ENCODE data around the gene RSU1. TPM values are rescaled to one million over a fixed set of nuclear protein-coding genes. Genes with fewer than 3 reads are reported as not detected.

Gene RSU1
- total and polyA plus RNA-seq, 2 donors (not counting 3 experiments of a cell fraction or from before 2014, with no cell fraction given), result 80.2 to 104 TPM

- Histone ChIP-seq H3K9me3 (replicated peaks; ENCODE audit: control insufficient read depth, insufficient read depth, low read length) (no peaks in the 10 kb centered on the region), H3K9me1 (replicated peaks; ENCODE audit: control insufficient read depth, extremely low read depth, insufficient read depth, low read length) (no peaks in the 10 kb centered on the region), H3K79me2 (ENCODE audit: control insufficient read depth, insufficient read depth, low read length) (peaks cover 9% of the 10 kb centered on the region), H3K4me2 (ENCODE audit: insufficient read depth, low read length) (no peak overlapping the region), H4K20me1 (replicated peaks; ENCODE audit: control insufficient read depth, extremely low read depth, insufficient read depth, low read length) (no peaks in the 10 kb centered on the region), H3K4me1 (ENCODE audit: control insufficient read depth, extremely low read depth, insufficient read depth, low read length) (no peaks in the 10 kb centered on the region), H3K27ac (ENCODE audit: insufficient read depth, low read depth, low read length) (no peak overlapping the region), H3K36me3 (ENCODE audit: control insufficient read depth in 2 of 2, extremely low read depth in 1 of 2, insufficient read depth in 2 of 2, low read length in 2 of 2) (peaks cover 0 to 3% of the 10 kb centered on the region in 2 experiments), H3K27me3 (ENCODE audit: control insufficient read depth in 2 of 2, insufficient read depth in 2 of 2, low read length in 2 of 2) (no peaks in the 10 kb centered on the region), H3K4me3 (replicated peaks in 1 of 3; ENCODE audit: insufficient read depth in 1 of 3, low read depth in 1 of 3, low read length in 3 of 3) (no peak overlapping the region), H3K9ac (replicated peaks; ENCODE audit: extremely low read depth, insufficient read depth, low read length) (no peak overlapping the region), H2AFZ (ENCODE audit: low read depth, low read length) (no peak overlapping the region)
- DNase-seq (ENCODE audit: low read depth, low spot score), result no peak
- BruUV-seq (replicated peaks), result no TSS peak
- intact Hi-C loops (cut with micrococcal nuclease), result no loop called here
- CTCF ChIA-PET, result no interaction called here
- no peak for FAIRE-seq
- no peak for TF ChIP-seq JUN (IDR thresholded peaks at IDR 0.05; ENCODE audit: borderline replicate concordance, insufficient read depth, insufficient read length, low read depth)
- TF ChIP-seq FOS (IDR thresholded peaks at IDR 0.05; ENCODE audit: borderline replicate concordance, insufficient read depth, low read length), result no peak
- dilution Hi-C loops (cut with MboI; ENCODE audit: extremely low pct_ligation_motif_present, low sequenced_read_pairs), result no loop called here
- POLR2A ChIA-PET, result no interaction called here
These were observed 29.8 kb downstream of the RSU1 start for GRCh38 chr10:16787361-16787791.

- Histone ChIP-seq H3K27ac (ENCODE audit: insufficient read depth, low read depth, low read length) (no peak overlapping the region), H4K20me1 (replicated peaks; ENCODE audit: control insufficient read depth, extremely low read depth, insufficient read depth, low read length) (no peaks in the 10 kb centered on the region), H3K9ac (replicated peaks; ENCODE audit: extremely low read depth, insufficient read depth, low read length) (no peak overlapping the region), H3K9me1 (replicated peaks; ENCODE audit: control insufficient read depth, extremely low read depth, insufficient read depth, low read length) (no peaks in the 10 kb centered on the region), H3K36me3 (ENCODE audit: control insufficient read depth in 2 of 2, extremely low read depth in 1 of 2, insufficient read depth in 2 of 2, low read length in 2 of 2) (no peaks in the 10 kb centered on the region), H3K79me2 (ENCODE audit: control insufficient read depth, insufficient read depth, low read length) (peaks cover 4% of the 10 kb centered on the region), H2AFZ (ENCODE audit: low read depth, low read length) (no peak overlapping the region), H3K4me2 (ENCODE audit: insufficient read depth, low read length) (no peak overlapping the region), H3K4me1 (ENCODE audit: control insufficient read depth, extremely low read depth, insufficient read depth, low read length) (peaks cover 22% of the 10 kb centered on the region), H3K4me3 (replicated peaks in 1 of 3; ENCODE audit: insufficient read depth in 1 of 3, low read depth in 1 of 3, low read length in 3 of 3) (no peak overlapping the region), H3K9me3 (replicated peaks; ENCODE audit: control insufficient read depth, insufficient read depth, low read length) (no peaks in the 10 kb centered on the region), H3K27me3 (ENCODE audit: control insufficient read depth in 2 of 2, insufficient read depth in 2 of 2, low read length in 2 of 2) (no peaks in the 10 kb centered on the region)
- POLR2A ChIA-PET, result no interaction called here
- no TSS peak for BruUV-seq (replicated peaks)
- FAIRE-seq, result no peak
- no peak for TF ChIP-seq GATA2 (IDR thresholded peaks at IDR 0.05; ENCODE audit: insufficient read depth, insufficient read length, low read depth, low read length)
- no peak for TF ChIP-seq MYC (IDR thresholded peaks at IDR 0.05; ENCODE audit: low read depth, low read length)
- no peak for TF ChIP-seq EZH2 (IDR thresholded peaks at IDR 0.05; ENCODE audit: borderline replicate concordance, low read depth, low read length, severe bottlenecking)
- TF ChIP-seq JUN (IDR thresholded peaks at IDR 0.05; ENCODE audit: borderline replicate concordance, insufficient read depth, insufficient read length, low read depth), result no peak
- TF ChIP-seq CTCF (IDR thresholded peaks at IDR 0.05; ENCODE audit: extremely low read depth in 1 of 2, insufficient read depth in 1 of 2, low read depth in 1 of 2, low read length in 2 of 2), result no peak
- no peak for TF ChIP-seq POLR2AphosphoS5 (IDR thresholded peaks at IDR 0.05; ENCODE audit: insufficient read depth, low read depth, low read length)
- no peak for DNase-seq (ENCODE audit: low read depth, low spot score)
- intact Hi-C loops (cut with micrococcal nuclease), result no loop called here
- CTCF ChIA-PET, result no interaction called here
- dilution Hi-C loops (cut with MboI; ENCODE audit: extremely low pct_ligation_motif_present, low sequenced_read_pairs), result no loop called here
These were observed 36.8 kb downstream of the RSU1 start for GRCh38 chr10:16780338-16780880.
